ENCODE results near the gene ZNF22.
A peak's percentile ranks its signal among the peaks of the same experiment; 100 is the strongest.

ZNF22 gene

DNA sequence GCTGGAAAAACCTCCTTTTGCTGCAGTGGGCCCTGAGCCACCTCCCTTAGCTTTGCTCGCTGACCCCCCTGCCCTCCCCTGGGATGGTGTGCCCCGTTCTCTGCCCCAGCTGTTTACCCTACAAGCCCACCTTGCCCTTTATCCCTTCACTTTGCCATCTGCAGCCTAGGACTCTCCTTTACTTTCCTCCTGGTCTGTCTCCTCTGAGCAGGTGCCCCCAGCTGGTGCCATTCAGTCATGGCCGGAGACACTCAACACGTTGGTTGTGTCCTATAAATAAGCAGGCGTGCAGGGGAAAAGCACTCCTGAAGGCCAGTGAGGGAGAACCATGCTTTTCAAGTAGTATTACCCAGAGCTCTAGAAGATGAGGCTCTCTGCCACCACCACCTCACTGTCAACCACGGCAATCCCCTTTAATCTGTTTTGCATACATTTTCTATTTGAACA, 35.0 kb upstream of the ZNF22 start:
- DNase-seq (ENCODE audit: low spot score) (no peak), ATAC-seq (ENCODE audit: low read depth) (no peak)
- no peaks in the 10 kb centered on the region for H3K4me1 ChIP-seq (ENCODE audit: insufficient read depth, poor library complexity, severe bottlenecking)
- H3K4me3 ChIP-seq (ENCODE audit: severe bottlenecking): no peak overlapping the region
- no peaks in the 10 kb centered on the region for H3K36me3 ChIP-seq (ENCODE audit: low read depth)
- TF ChIP-seq, protein P1, sequence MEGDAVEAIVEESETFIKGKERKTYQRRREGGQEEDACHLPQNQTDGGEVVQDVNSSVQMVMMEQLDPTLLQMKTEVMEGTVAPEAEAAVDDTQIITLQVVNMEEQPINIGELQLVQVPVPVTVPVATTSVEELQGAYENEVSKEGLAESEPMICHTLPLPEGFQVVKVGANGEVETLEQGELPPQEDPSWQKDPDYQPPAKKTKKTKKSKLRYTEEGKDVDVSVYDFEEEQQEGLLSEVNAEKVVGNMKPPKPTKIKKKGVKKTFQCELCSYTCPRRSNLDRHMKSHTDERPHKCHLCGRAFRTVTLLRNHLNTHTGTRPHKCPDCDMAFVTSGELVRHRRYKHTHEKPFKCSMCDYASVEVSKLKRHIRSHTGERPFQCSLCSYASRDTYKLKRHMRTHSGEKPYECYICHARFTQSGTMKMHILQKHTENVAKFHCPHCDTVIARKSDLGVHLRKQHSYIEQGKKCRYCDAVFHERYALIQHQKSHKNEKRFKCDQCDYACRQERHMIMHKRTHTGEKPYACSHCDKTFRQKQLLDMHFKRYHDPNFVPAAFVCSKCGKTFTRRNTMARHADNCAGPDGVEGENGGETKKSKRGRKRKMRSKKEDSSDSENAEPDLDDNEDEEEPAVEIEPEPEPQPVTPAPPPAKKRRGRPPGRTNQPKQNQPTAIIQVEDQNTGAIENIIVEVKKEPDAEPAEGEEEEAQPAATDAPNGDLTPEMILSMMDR (IDR thresholded peaks at IDR 0.05; ENCODE audit: poor library complexity, severe bottlenecking): no peak
- H3K9me3 ChIP-seq (ENCODE audit: severe bottlenecking): no peaks in the 10 kb centered on the region
- H3K27me3 ChIP-seq (ENCODE audit: insufficient read depth, poor library complexity, severe bottlenecking): no peaks in the 10 kb centered on the region
- no peak overlapping the region for H3K27ac ChIP-seq (ENCODE audit: poor library complexity, severe bottlenecking)

DNA sequence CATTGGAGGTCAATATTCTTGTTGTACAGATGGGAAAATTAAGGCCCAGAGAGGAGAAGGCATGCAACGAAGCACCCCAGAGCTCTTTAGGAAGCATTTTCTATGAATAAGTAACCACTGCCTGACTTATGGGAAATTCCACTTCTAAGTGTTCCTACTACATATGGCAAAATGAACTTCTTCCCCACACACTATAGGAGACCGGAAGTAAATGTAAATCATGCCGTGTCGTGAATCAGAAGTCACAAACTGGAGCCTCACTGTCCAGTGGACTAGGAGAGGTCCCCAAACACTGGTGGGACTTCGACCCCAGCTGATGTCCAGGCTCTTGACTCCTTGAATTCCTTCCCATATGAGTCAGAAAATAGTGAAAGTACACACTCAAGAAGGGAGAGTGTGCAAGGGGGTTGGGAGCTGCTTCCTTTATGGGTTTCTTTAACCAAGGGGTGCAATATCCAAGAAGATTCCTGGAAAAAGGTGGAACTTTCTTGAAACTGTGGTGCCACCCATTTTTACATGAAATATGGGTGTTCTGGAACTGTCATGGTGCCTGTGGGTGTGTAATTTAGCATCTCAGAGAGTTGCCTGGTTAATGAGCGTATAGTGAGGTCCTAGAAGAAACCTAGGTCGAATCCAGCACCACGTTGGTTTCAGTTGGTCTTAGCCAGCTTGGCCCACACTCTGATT, 34.5 kb upstream of the ZNF22 start:
- Histone ChIP-seq H3K27me3 (ENCODE audit: insufficient read depth, poor library complexity, severe bottlenecking) (no peaks in the 10 kb centered on the region), H3K4me1 (ENCODE audit: insufficient read depth, poor library complexity, severe bottlenecking) (no peaks in the 10 kb centered on the region), H3K4me3 (ENCODE audit: severe bottlenecking) (no peak overlapping the region), H3K36me3 (ENCODE audit: low read depth) (no peaks in the 10 kb centered on the region), H3K9me3 (ENCODE audit: severe bottlenecking) (no peaks in the 10 kb centered on the region), H3K27ac (ENCODE audit: poor library complexity, severe bottlenecking) (no peak overlapping the region)
- ATAC-seq (ENCODE audit: low read depth) (no peak), DNase-seq (ENCODE audit: low spot score) (no peak)
- TF ChIP-seq, protein P1 (IDR thresholded peaks at IDR 0.05; ENCODE audit: poor library complexity, severe bottlenecking): no peak

DNA sequence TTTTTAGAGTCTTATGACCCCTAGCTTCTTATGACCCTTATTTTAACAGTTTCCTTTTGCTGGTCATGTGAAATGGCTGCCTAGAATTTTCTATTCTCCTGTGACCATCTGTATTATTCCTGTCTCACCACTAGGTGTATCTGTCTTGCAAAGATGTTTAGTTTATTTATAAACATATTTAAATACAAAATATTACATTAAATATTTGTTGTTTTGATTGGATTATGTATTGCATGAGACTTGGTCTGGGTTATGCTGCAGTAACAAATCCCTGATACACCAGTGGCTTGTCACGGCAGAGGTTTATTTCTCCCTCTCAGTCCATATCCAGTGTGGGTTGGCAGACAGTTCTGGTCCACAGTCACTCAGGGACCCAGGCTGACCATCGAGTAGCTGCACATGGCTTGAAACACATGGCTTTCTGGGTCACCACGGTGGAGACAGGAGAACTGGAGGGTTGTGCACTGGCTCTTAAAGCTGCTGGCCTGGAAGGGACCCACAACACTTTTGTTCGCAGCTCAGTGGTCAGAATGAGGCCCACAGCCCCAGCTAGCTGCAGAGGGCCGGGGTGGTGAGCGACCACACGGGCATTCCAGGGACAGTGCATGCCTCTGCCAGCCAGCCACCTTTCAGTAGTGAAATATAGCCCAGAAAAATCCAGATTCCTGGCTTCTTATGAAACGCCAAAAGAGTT, 33.8 kb upstream of the ZNF22 start:
- ATAC-seq (ENCODE audit: low read depth) (no peak), DNase-seq (ENCODE audit: low spot score) (no peak)
- Histone ChIP-seq H3K9me3 (ENCODE audit: severe bottlenecking) (no peaks in the 10 kb centered on the region), H3K4me1 (ENCODE audit: insufficient read depth, poor library complexity, severe bottlenecking) (no peaks in the 10 kb centered on the region), H3K36me3 (ENCODE audit: low read depth) (no peaks in the 10 kb centered on the region), H3K4me3 (ENCODE audit: severe bottlenecking) (no peak overlapping the region), H3K27ac (ENCODE audit: poor library complexity, severe bottlenecking) (no peak overlapping the region), H3K27me3 (ENCODE audit: insufficient read depth, poor library complexity, severe bottlenecking) (no peaks in the 10 kb centered on the region)
- TF ChIP-seq, protein P1 (IDR thresholded peaks at IDR 0.05; ENCODE audit: poor library complexity, severe bottlenecking): peak; percentile 27

DNA sequence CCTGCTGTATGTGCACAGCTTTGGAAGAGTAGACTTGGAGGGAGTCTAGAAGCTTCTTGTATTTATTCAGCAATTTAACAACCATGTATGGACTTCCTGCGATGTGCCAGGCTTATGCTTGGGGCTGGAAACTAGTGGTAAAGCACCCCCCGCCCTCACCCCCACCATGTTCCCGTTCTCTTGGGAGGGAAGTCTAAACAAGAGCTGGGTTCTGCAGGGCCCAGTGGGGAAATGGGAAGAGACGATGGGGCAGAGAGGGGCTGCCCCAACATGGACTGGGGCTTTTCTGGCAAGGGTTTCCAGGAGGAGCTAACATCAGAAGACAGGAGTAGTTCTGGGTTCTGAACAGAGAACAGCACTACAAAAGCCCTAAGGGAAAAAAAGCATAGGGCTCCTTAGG, 33.1 kb upstream of the ZNF22 start:
- TF ChIP-seq, protein P1 (IDR thresholded peaks at IDR 0.05; ENCODE audit: poor library complexity, severe bottlenecking): no peak
- Histone ChIP-seq H3K9me3 (ENCODE audit: severe bottlenecking) (no peaks in the 10 kb centered on the region), H3K27ac (ENCODE audit: poor library complexity, severe bottlenecking) (no peak overlapping the region), H3K27me3 (ENCODE audit: insufficient read depth, poor library complexity, severe bottlenecking) (no peaks in the 10 kb centered on the region), H3K4me1 (ENCODE audit: insufficient read depth, poor library complexity, severe bottlenecking) (no peaks in the 10 kb centered on the region), H3K4me3 (ENCODE audit: severe bottlenecking) (no peak overlapping the region), H3K36me3 (ENCODE audit: low read depth) (no peaks in the 10 kb centered on the region)
- DNase-seq (ENCODE audit: low spot score): no peak
- ATAC-seq (ENCODE audit: low read depth): no peak

DNA sequence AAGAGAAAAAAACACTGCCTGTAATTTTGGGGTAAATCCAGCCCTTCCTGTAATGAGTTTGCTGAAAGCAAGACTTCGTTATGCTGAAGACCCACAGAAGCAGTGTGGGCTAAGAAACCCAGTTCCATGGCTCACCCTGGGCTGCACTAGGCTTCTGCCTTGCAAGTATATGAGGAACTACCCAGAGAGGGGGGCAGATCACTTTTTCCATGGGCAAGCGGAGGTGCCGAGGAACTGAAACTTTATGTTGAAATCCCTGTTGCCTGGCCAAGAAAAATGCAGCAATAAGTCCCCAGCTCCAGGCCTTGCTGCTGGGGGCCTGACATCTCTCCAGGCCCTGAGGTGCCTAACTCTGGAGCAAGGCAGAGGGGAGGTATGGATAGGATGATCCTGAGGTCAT, 32.6 kb upstream of the ZNF22 start:
- Histone ChIP-seq H3K4me3 (ENCODE audit: severe bottlenecking) (no peak overlapping the region), H3K9me3 (ENCODE audit: severe bottlenecking) (no peaks in the 10 kb centered on the region), H3K4me1 (ENCODE audit: insufficient read depth, poor library complexity, severe bottlenecking) (no peaks in the 10 kb centered on the region), H3K27me3 (ENCODE audit: insufficient read depth, poor library complexity, severe bottlenecking) (no peaks in the 10 kb centered on the region), H3K36me3 (ENCODE audit: low read depth) (no peaks in the 10 kb centered on the region), H3K27ac (ENCODE audit: poor library complexity, severe bottlenecking) (no peak overlapping the region)
- ATAC-seq (ENCODE audit: low read depth): no peak
- no peak for DNase-seq (ENCODE audit: low spot score)
- TF ChIP-seq, protein P1 (IDR thresholded peaks at IDR 0.05; ENCODE audit: poor library complexity, severe bottlenecking): no peak

Data from RWPE2 (cell line).